RWPE1 (cell line): ENCODE data around the gene TRPM6.
"Not testable (repeated sequence)": the region's sequence is repeated elsewhere in the genome, so short reads cannot be mapped to it uniquely, and the experiment has no call there.

Source experiments
- CTCF ChIA-PET: fragments of 350-600 bp; sonication (Branson Sonifier 250); formaldehyde crosslinking; extraction: SDS; loops from one replicate; lab custom pipeline; 2021; lab: Yijun Ruan, JAX
- POLR2A ChIA-PET: fragments of 400-600 bp; formaldehyde crosslinking; extraction: SDS; loops from one replicate; lab custom pipeline; 2020; ENCODE audit warnings: antibody characterized with exemption; ENCODE audit not compliant: low non-redundant PET; lab: Yijun Ruan, JAX
- DNase-seq: peaks from one replicate; pipeline ENCODE4 v3.0.0; 2012; ENCODE audit warnings: low spot score
- H3K27ac ChIP-seq: fragments of 450-650 bp; 2 replicates; pipeline ENCODE4 v1.5.1; 2017
- CTCF ChIP-seq: fragments of 450-650 bp; conservative IDR thresholded peaks from 2 replicates; pipeline ENCODE4 v1.5.1; 2017; ENCODE audit warnings: low read depth, mild to moderate bottlenecking

TRPM6 gene

GRCh38 chr9:74859786-74860185, 27.9 kb downstream of the TRPM6 start:
- no peak for DNase-seq
- ChIA-PET POLR2A (no interaction called here), CTCF (interaction anchor here (0.9 kb wide), 1 partner anchor 86 kb away, joined by 4 read pairs; no protein-coding TSS in a partner anchor)
- H3K27ac ChIP-seq, result no peak overlapping the region
- no peak for TF ChIP-seq CTCF

GRCh38 chr9:74858751-74859414, 28.8 kb downstream of the TRPM6 start:
- ChIA-PET CTCF (interaction anchor here (0.9 kb wide), 1 partner anchor 85 kb away, joined by 4 read pairs; no protein-coding TSS in a partner anchor), POLR2A (no interaction called here)
- H3K27ac ChIP-seq, result no peak overlapping the region
- DNase-seq, result no peak
- no peak for TF ChIP-seq CTCF

GRCh38 chr9:74856989-74857388, 30.7 kb downstream of the TRPM6 start:
- POLR2A ChIA-PET, result no interaction called here
- TF ChIP-seq CTCF, result no peak
- CTCF ChIA-PET, result no interaction called here

DNA sequence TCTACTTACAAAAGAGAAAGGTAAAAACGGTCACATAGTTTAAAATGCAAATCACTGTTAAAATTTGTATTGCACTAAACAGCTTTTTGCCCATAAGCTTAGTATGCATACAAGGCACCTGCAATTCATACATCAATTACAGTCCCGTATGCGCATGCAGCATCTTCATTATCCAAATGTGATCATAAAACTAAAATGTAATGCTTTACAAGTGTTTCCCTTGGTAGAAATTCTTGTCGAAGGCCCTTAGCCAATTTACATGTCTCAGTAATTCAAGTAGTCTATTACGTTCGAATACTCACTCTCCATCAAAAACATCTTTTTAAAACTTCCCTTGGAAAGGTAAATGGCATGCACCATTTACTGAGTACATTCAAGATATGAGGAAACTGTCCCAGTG, 32.6 kb downstream of the TRPM6 start:
- CTCF ChIA-PET, result no interaction called here
- POLR2A ChIA-PET, result no interaction called here
- no peak overlapping the region for H3K27ac ChIP-seq
- DNase-seq, result no peak
- TF ChIP-seq CTCF, result no peak

More at GRCh38 chr9:74856989-74857388, 30.7 kb downstream of the TRPM6 start:
- no peak overlapping the region for H3K27ac ChIP-seq
- no peak for DNase-seq

DNA sequence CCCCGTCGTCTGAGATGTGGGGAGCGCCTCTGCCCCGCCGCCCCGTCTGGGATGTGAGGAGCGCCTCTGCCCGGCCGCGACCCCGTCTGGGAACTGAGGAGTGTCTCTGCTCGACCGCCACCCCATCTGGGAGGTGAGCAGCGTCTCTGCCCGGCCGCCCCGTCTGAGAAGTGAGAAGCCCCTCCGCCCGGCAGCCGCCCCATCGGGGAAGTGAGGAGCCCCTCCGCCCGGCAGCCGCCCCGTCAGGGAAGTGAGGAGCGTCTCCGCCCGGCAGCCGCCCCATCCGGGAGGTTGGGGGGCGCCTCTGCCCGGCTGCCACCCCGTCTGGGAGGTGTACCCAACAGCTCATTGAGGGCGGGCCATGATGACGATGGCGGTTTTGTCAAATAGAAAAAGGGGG, 34.7 kb downstream of the TRPM6 start:
- DNase-seq, H3K27ac ChIP-seq, POLR2A ChIA-PET: not testable (repeated sequence)
- CTCF ChIA-PET, result interaction anchor here (0.7 kb wide), 1 partner anchor 79 kb away, joined by 3 read pairs; no protein-coding TSS in a partner anchor

DNA sequence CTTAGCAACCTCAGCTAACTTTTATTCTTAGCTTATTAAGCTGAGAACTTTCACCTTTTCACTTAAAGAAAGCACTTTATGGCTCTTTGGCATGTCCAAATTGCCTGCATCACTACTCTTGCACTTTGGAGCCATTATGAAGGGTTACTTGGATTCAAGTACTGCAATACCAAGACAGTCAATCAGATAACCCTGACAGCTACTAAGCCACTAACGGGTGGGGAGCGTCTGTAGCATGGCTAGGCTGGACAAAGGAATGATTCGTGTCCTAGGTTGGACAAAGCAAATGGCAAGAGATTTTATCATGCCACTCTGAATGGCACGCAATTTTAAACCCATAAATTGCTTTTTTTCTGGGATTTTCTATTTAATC, 39.6 kb downstream of the TRPM6 start:
- ChIA-PET CTCF (no interaction called here), POLR2A (no interaction called here)
- no peak overlapping the region for H3K27ac ChIP-seq
- TF ChIP-seq CTCF, result no peak
- no peak for DNase-seq

- TF ChIP-seq CTCF, result no peak
- no peak for DNase-seq
- ChIA-PET CTCF (no interaction called here), POLR2A (no interaction called here)
- no peak overlapping the region for H3K27ac ChIP-seq
These were observed 40.1 kb downstream of the TRPM6 start for GRCh38 chr9:74847478-74848152.
